Neural cell (in vitro differentiated cells): Measurements from ENCODE around the gene DIS3L2. TPM values are rescaled to one million over a fixed set of nuclear protein-coding genes. Genes with fewer than 3 reads are reported as not detected.
"Not testable (repeated sequence)": the region's sequence is repeated elsewhere in the genome, so short reads cannot be mapped to it uniquely, and the experiment has no call there.

Source experiments
- H2AFZ ChIP-seq: fragments of 200-600, 300-800 bp; sonication (generic), shearing (Covaris generic); 2 replicates; pipeline ENCODE4 v1.6.0; 2014; ENCODE audit warnings: low read depth, mild to moderate bottlenecking, antibody characterized with exemption, low read length, moderate library complexity
- H3F3A ChIP-seq: fragments of 200-600 bp; shearing (Covaris generic); 2 replicates; pipeline ENCODE4 v1.6.1; 2016; ENCODE audit warnings: mild to moderate bottlenecking, moderate library complexity, mixed read lengths, antibody characterized with exemption, low read length; ENCODE audit not compliant: insufficient read depth, poor library complexity, severe bottlenecking
- H3K27ac ChIP-seq: fragments of 200-600, 300-800 bp; sonication (generic), shearing (Covaris generic); 2 replicates; pipeline ENCODE4 v1.5.1; 2014; ENCODE audit warnings: mild to moderate bottlenecking, low read length, moderate library complexity
- H3K27me3 ChIP-seq: fragments of 300-800, 200-600 bp; sonication (generic), shearing (Covaris generic); 2 replicates; pipeline ENCODE4 v1.6.0; 2014; ENCODE audit warnings: mild to moderate bottlenecking, low read depth, low read length, moderate library complexity; ENCODE audit not compliant: insufficient read depth
- H3K36me3 ChIP-seq: fragments of 300-800, 200-600 bp; sonication (generic), shearing (Covaris generic); 2 replicates; pipeline ENCODE4 v1.5.1; 2014; ENCODE audit warnings: mild to moderate bottlenecking, antibody characterized with exemption, low read length, moderate library complexity; ENCODE audit not compliant: insufficient read depth
- H3K4me2 ChIP-seq: fragments of 300-800, 200-600 bp; sonication (generic), shearing (Covaris generic); 2 replicates; pipeline ENCODE4 v1.6.0; 2014; ENCODE audit warnings: mild to moderate bottlenecking, low read length
- H3K4me3 ChIP-seq: fragments of 300-800, 200-600 bp; sonication (generic), shearing (Covaris generic); 2 replicates; pipeline ENCODE4 v1.5.1; 2014; ENCODE audit warnings: mild to moderate bottlenecking, low read length, moderate library complexity
- H3K79me2 ChIP-seq: fragments of 200-600 bp; shearing (Covaris generic); replicated peaks from 2 replicates; pipeline ENCODE4 v1.6.0; 2014; ENCODE audit warnings: mild to moderate bottlenecking, low read length, moderate library complexity; ENCODE audit not compliant: insufficient read depth
- H3K9ac ChIP-seq: fragments of 300-800, 200-600 bp; sonication (generic), shearing (Covaris generic); 2 replicates; pipeline ENCODE4 v1.6.1; 2016; ENCODE audit warnings: mild to moderate bottlenecking, low read length, mixed read lengths
- H3K9me2 ChIP-seq: fragments of 200-600 bp; shearing (Covaris generic); 2 replicates; pipeline ENCODE4 v1.6.1; 2016; ENCODE audit warnings: mild to moderate bottlenecking, low read length, mixed read lengths; ENCODE audit not compliant: insufficient read depth
- H3K9me3 ChIP-seq: fragments of 200-600, 300-800 bp; sonication (generic), shearing (Covaris generic); 2 replicates; pipeline ENCODE4 v1.6.1; 2016; ENCODE audit warnings: mild to moderate bottlenecking, mixed run types, low read length, moderate library complexity, mixed read lengths
- H4K20me1 ChIP-seq: fragments of 200-600 bp; shearing (Covaris generic); 2 replicates; pipeline ENCODE4 v1.6.1; 2016; ENCODE audit warnings: mild to moderate bottlenecking, mixed run types; ENCODE audit not compliant: insufficient read depth
- EP300 ChIP-seq: fragments of 450-650 bp; conservative IDR thresholded peaks from 2 replicates; pipeline ENCODE4 v1.6.1; 2014; ENCODE audit warnings: antibody characterized with exemption, mild to moderate bottlenecking, moderate library complexity; ENCODE audit not compliant: poor library complexity, severe bottlenecking
- EZH2 ChIP-seq: fragments of 200-600, 300-800 bp; shearing (Covaris generic), sonication (generic); IDR thresholded peaks from 2 replicates; pipeline ENCODE4 v1.6.1; 2014; ENCODE audit warnings: antibody characterized with exemption, low read length, borderline replicate concordance, mild to moderate bottlenecking; ENCODE audit not compliant: insufficient read depth, poor library complexity, severe bottlenecking
- MXI1 ChIP-seq: fragments of 450-650 bp; conservative IDR thresholded peaks from 2 replicates; pipeline ENCODE4 v1.6.1; 2014; ENCODE audit warnings: antibody characterized with exemption, mild to moderate bottlenecking; ENCODE audit not compliant: poor library complexity, severe bottlenecking
- POLR2AphosphoS5 ChIP-seq: IDR thresholded peaks from 2 replicates; pipeline ENCODE4 v1.6.1; 2012
- RAD21 ChIP-seq: fragments of 450-650 bp; conservative IDR thresholded peaks from 2 replicates; pipeline ENCODE4 v1.6.1; 2014; ENCODE audit warnings: antibody characterized with exemption, mild to moderate bottlenecking, moderate library complexity
- TAF1 ChIP-seq: IDR thresholded peaks from 2 replicates; pipeline ENCODE4 v1.6.1; 2012; ENCODE audit warnings: low read depth
- polyA plus RNA-seq: library from polyadenylated mRNA; depleted of rRNA; stranded (reverse); fragments of >200 nt; gene quantifications from 2 replicates; pipeline ENCODE4 v1.2.3, GENCODE V29; 2014
- TF ChIP-seq, protein P1 (sequence below): IDR thresholded peaks from 2 replicates; pipeline ENCODE4 v1.6.1; 2012; ENCODE audit warnings: borderline replicate concordance

The DIS3L2 gene
- polyA plus RNA-seq, 1 donor from 2014 or later = 20.0 TPM

- TF ChIP-seq TAF1 (no peak), POLR2AphosphoS5 (no peak), RAD21 (no peak), MXI1 (no peak), EZH2 (no peak)
- TF ChIP-seq, protein P1, sequence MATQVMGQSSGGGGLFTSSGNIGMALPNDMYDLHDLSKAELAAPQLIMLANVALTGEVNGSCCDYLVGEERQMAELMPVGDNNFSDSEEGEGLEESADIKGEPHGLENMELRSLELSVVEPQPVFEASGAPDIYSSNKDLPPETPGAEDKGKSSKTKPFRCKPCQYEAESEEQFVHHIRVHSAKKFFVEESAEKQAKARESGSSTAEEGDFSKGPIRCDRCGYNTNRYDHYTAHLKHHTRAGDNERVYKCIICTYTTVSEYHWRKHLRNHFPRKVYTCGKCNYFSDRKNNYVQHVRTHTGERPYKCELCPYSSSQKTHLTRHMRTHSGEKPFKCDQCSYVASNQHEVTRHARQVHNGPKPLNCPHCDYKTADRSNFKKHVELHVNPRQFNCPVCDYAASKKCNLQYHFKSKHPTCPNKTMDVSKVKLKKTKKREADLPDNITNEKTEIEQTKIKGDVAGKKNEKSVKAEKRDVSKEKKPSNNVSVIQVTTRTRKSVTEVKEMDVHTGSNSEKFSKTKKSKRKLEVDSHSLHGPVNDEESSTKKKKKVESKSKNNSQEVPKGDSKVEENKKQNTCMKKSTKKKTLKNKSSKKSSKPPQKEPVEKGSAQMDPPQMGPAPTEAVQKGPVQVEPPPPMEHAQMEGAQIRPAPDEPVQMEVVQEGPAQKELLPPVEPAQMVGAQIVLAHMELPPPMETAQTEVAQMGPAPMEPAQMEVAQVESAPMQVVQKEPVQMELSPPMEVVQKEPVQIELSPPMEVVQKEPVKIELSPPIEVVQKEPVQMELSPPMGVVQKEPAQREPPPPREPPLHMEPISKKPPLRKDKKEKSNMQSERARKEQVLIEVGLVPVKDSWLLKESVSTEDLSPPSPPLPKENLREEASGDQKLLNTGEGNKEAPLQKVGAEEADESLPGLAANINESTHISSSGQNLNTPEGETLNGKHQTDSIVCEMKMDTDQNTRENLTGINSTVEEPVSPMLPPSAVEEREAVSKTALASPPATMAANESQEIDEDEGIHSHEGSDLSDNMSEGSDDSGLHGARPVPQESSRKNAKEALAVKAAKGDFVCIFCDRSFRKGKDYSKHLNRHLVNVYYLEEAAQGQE = no peak
- no peak overlapping the region for H3K4me2 ChIP-seq
- no peaks in the 10 kb centered on the region for H3F3A ChIP-seq
- no peak overlapping the region for H3K27ac ChIP-seq
- H3K27me3 ChIP-seq = peaks cover 65% of the 10 kb centered on the region
- H3K4me3 ChIP-seq = no peak overlapping the region
- no peak overlapping the region for H3K9ac ChIP-seq
- H3K9me2 ChIP-seq = no peaks in the 10 kb centered on the region
- no peaks in the 10 kb centered on the region for H4K20me1 ChIP-seq
- no peaks in the 10 kb centered on the region for H3K36me3 ChIP-seq
- no peak overlapping the region for H2AFZ ChIP-seq
- H3K79me2 ChIP-seq = no peaks in the 10 kb centered on the region
- no peaks in the 10 kb centered on the region for H3K9me3 ChIP-seq
Observed at GRCh38 chr2:232384466-232384865, 423.0 kb downstream of the DIS3L2 start.

- H3K79me2 ChIP-seq, H3K9me3 ChIP-seq, H4K20me1 ChIP-seq, H2AFZ ChIP-seq, H3K9ac ChIP-seq, H3K36me3 ChIP-seq, H3K27ac ChIP-seq, H3K9me2 ChIP-seq, H3F3A ChIP-seq, H3K4me2 ChIP-seq, H3K4me3 ChIP-seq: not testable (repeated sequence)
- H3K27me3 ChIP-seq = peaks cover 71% of the 10 kb centered on the region
Observed at GRCh38 chr2:232385058-232385457, 423.5 kb downstream of the DIS3L2 start.

DNA sequence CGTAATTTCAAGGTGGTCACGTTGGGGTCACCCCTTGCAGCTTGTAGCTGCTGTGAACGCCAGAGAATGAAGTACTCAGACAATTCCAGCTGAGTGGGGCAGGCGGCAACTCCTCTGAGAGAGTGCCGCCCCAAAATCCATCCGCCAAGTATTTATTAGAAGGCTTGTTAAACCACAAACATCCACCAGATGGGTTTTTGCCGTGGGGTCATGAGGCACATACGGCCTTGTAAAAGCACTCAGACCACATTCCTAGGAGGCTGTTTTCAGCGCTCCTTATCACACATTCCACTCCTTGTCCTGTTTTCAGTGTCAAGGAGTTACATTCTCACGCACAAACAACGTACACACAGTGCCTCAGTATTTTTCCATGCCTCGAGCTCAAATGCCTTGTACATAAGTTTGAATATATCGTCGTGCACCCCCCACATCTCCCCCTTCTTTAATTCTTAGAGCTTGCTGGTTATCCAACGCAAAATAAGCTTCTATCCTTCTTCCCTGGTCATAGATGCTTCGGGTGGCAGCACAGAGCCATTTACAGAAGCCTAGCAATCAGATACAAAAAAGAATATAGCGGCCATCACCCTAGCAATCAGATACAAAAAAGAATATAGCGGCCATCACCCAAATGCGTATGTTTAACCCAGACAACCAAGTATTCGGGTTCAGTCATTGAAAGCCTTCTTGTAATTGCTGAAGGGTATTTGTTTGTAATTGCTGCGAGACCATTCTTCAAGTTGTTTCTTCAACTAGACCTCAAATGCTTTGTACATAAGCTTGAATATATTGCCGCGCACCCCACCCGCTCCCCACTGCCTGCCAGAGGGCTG is 424.4 kb downstream of the DIS3L2 start:
- TF ChIP-seq, protein P1 = no peak
- TF ChIP-seq EP300 (no peak), POLR2AphosphoS5 (no peak)
- Histone ChIP-seq H3K27ac (no peak overlapping the region), H3K79me2 (no peaks in the 10 kb centered on the region), H3K36me3 (no peaks in the 10 kb centered on the region), H3K4me2 (no peak overlapping the region), H4K20me1 (no peaks in the 10 kb centered on the region), H3F3A (no peaks in the 10 kb centered on the region), H3K27me3 (peaks cover 79% of the 10 kb centered on the region), H3K9me3 (no peaks in the 10 kb centered on the region), H2AFZ (no peak overlapping the region), H3K4me3 (peak overlapping the region; percentile 56), H3K9ac (no peak overlapping the region), H3K9me2 (no peaks in the 10 kb centered on the region)
